Measurements from ENCODE around the gene INHBC.

GRCh38 chr12:57434517-57435223 lies at the start of gene INHBC:
- TF ChIP-seq POLR2A (IDR thresholded peaks at IDR 0.05) = no peak
- TF ChIP-seq CTCF (IDR thresholded peaks at IDR 0.05 in 4 of 5, conservative IDR thresholded peaks at IDR 0.05 in 1 of 5) = no peak
